GM23338 (cell line): ENCODE results near the gene RPS15A.
"Not testable (repeated sequence)": the region's sequence is repeated elsewhere in the genome, so short reads cannot be mapped to it uniquely, and the experiment has no call there.

ENCODE experiments used
- CTCF ChIP-seq, 2 experiments: fragments of 200-600 bp in 1 of 2; sonication (generic) in 1 of 2; conservative IDR thresholded peaks; 2 replicates each; pipeline versions ENCODE4 v1.5.1 to v1.6.1; 2016 to 2017; ENCODE audit warnings: antibody characterized with exemption in 2 of 2, low read depth in 2 of 2, mild to moderate bottlenecking in 2 of 2, moderate library complexity in 1 of 2
- ETS1 ChIP-seq: IDR thresholded peaks from 2 replicates; pipeline ENCODE4 v1.6.1; 2016; ENCODE audit warnings: antibody characterized with exemption
- EZH2 ChIP-seq: fragments of 200-600 bp; sonication (generic); IDR thresholded peaks from one replicate; pipeline ENCODE4 v1.8.0; 2017; ENCODE audit warnings: antibody characterized with exemption, mild to moderate bottlenecking, low read depth; ENCODE audit not compliant: unreplicated experiment
- EZH2phosphoT487 ChIP-seq: fragments of 200-600 bp; sonication (generic); IDR thresholded peaks from one replicate; pipeline ENCODE4 v1.8.1; 2018; ENCODE audit warnings: antibody characterized with exemption; ENCODE audit not compliant: unreplicated experiment
- POLR2AphosphoS5 ChIP-seq: IDR thresholded peaks from 2 replicates; pipeline ENCODE4 v1.6.1; 2016; ENCODE audit warnings: antibody characterized with exemption, low read depth
- STAT1 ChIP-seq: IDR thresholded peaks from one replicate; pipeline ENCODE4 v1.6.1; 2016; ENCODE audit warnings: antibody characterized with exemption; ENCODE audit not compliant: unreplicated experiment
- TF ChIP-seq, protein P1 (sequence below): IDR thresholded peaks from one replicate; pipeline ENCODE4 v1.6.1; 2018; ENCODE audit warnings: antibody characterized with exemption; ENCODE audit not compliant: unreplicated experiment

DNA sequence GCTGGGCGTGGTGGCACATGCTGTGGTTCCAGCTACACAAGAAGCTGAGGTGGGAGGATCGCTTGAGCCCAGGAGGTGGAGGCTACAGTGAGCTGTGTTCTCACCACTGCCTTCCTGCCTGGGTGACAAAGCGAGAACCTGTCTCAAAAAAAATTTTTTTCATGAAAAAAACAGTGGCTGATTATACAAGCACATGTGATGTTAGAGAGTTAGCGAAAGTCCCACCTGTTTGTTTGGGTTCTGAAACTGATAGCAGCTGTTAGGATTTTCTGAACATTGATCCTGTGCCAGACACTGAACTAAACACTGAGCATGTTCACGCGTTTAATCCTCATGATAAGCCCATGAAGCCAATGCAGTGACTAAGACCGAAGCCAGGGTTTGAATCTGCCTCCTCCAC, 22.9 kb downstream of the RPS15A start:
- TF ChIP-seq CTCF (conservative IDR thresholded peaks at IDR 0.05; ENCODE audit: low read depth in 2 of 2); EZH2phosphoT487; EZH2; ETS1; POLR2AphosphoS5; STAT1: not testable (repeated sequence)
- TF ChIP-seq, protein P1, sequence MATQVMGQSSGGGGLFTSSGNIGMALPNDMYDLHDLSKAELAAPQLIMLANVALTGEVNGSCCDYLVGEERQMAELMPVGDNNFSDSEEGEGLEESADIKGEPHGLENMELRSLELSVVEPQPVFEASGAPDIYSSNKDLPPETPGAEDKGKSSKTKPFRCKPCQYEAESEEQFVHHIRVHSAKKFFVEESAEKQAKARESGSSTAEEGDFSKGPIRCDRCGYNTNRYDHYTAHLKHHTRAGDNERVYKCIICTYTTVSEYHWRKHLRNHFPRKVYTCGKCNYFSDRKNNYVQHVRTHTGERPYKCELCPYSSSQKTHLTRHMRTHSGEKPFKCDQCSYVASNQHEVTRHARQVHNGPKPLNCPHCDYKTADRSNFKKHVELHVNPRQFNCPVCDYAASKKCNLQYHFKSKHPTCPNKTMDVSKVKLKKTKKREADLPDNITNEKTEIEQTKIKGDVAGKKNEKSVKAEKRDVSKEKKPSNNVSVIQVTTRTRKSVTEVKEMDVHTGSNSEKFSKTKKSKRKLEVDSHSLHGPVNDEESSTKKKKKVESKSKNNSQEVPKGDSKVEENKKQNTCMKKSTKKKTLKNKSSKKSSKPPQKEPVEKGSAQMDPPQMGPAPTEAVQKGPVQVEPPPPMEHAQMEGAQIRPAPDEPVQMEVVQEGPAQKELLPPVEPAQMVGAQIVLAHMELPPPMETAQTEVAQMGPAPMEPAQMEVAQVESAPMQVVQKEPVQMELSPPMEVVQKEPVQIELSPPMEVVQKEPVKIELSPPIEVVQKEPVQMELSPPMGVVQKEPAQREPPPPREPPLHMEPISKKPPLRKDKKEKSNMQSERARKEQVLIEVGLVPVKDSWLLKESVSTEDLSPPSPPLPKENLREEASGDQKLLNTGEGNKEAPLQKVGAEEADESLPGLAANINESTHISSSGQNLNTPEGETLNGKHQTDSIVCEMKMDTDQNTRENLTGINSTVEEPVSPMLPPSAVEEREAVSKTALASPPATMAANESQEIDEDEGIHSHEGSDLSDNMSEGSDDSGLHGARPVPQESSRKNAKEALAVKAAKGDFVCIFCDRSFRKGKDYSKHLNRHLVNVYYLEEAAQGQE = not testable (repeated sequence)
